Mammary epithelial cell (primary cell): ENCODE data around the gene RNF224.

Experiments used
- EZH2 ChIP-seq: IDR thresholded peaks from 2 replicates; pipeline ENCODE4 v1.6.1; 2012; ENCODE audit warnings: low read length, inconsistent platforms, borderline replicate concordance
- TF ChIP-seq, protein P1 (sequence below), 2 donors: IDR thresholded peaks in 1 of 2; conservative IDR thresholded peaks in 1 of 2; 2 replicates each; pipeline ENCODE4 v1.5.1; 2011 to 2012; ENCODE audit warnings: inconsistent platforms in 2 of 2, low read length in 2 of 2, mild to moderate bottlenecking in 2 of 2, control low read depth in 1 of 2, low read depth in 1 of 2; ENCODE audit not compliant: insufficient read depth in 1 of 2; ENCODE audit errors: extremely low read depth in 1 of 2

DNA sequence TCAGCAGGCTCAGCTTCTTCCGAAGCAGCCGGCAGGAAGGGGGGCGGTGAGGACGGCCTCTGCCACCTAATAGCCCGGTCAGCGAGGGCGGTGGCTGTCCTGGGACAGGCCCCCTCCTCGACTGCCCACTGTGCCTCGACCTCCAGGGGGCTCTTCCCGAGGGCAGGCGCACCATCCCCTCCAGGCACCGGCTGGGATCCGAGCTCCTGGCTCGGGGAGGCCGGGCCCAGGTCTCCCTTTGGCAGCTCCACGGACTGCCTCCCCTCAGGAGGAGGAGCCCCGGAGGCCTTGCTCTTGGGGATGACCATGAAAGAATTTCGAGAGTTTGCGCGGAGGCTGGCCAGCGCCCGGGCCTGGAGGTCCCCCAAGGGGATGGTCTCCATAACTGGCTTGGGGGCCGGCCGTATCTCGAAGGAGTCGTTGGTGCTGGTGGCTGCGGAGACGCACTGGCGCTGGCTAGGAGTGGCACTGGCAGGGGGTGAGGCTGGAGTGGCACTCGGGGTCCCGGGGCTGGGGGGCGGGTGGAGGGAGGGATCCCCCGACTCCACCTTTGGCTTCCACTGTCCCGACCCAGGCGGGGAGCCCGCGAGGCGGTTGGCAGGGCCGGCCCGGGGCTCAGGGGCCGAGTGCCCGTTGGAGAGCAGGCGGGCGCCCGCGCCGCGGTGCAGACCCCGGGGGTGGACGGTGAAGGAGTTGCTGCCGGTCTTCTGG is 27.7 kb upstream of the RNF224 start:
- TF ChIP-seq, protein P1, sequence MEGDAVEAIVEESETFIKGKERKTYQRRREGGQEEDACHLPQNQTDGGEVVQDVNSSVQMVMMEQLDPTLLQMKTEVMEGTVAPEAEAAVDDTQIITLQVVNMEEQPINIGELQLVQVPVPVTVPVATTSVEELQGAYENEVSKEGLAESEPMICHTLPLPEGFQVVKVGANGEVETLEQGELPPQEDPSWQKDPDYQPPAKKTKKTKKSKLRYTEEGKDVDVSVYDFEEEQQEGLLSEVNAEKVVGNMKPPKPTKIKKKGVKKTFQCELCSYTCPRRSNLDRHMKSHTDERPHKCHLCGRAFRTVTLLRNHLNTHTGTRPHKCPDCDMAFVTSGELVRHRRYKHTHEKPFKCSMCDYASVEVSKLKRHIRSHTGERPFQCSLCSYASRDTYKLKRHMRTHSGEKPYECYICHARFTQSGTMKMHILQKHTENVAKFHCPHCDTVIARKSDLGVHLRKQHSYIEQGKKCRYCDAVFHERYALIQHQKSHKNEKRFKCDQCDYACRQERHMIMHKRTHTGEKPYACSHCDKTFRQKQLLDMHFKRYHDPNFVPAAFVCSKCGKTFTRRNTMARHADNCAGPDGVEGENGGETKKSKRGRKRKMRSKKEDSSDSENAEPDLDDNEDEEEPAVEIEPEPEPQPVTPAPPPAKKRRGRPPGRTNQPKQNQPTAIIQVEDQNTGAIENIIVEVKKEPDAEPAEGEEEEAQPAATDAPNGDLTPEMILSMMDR (conservative IDR thresholded peaks at IDR 0.05 in 1 of 2, IDR thresholded peaks at IDR 0.05 in 1 of 2; ENCODE audit: extremely low read depth in 1 of 2, insufficient read depth in 1 of 2, low read depth in 1 of 2, low read length in 2 of 2), result no peak
- TF ChIP-seq EZH2, result no peak
